Kidney (tissue), 14 donors: ENCODE measurements around the gene RNPC3. TPM values are rescaled to one million over a fixed set of nuclear protein-coding genes. Genes with fewer than 3 reads are reported as not detected.

Source experiments
- DNase-seq, 5 donors: peaks; one replicate each; pipeline ENCODE4 v3.0.0-alpha.2; 2013 to 2020
- FAIRE-seq: peaks from 2 replicates; lab custom pipeline; 2012; peaks lifted over from hg19 to GRCh38; lab: Jason Lieb, UNC
- H3K27ac ChIP-seq, 2 donors: one replicate each; pipeline ENCODE4 v1.7.0; 2013; ENCODE audit warnings: low read depth in 2 of 2, low read length in 2 of 2, inconsistent platforms in 1 of 2
- H3K27me3 ChIP-seq: one replicate; pipeline ENCODE4 v1.7.1; 2013; ENCODE audit warnings: low read length, inconsistent platforms; ENCODE audit not compliant: control insufficient read depth, insufficient read depth
- H3K36me3 ChIP-seq, 3 donors: one replicate each; pipeline versions ENCODE4 v1.7.0 to v1.7.1; 2013; ENCODE audit warnings: low read length in 3 of 3, control low read depth in 1 of 3, inconsistent platforms in 1 of 3; ENCODE audit not compliant: insufficient read depth in 3 of 3, control insufficient read depth in 2 of 3
- H3K4me1 ChIP-seq, 3 donors: one replicate each; pipeline versions ENCODE4 v1.7.0 to v1.7.1; 2013; ENCODE audit warnings: low read length in 3 of 3, inconsistent platforms in 1 of 3, low read depth in 1 of 3; ENCODE audit not compliant: control insufficient read depth in 2 of 3, insufficient read depth in 2 of 3
- H3K4me3 ChIP-seq, 3 donors: one replicate each; pipeline versions ENCODE4 v1.7.0 to v1.8.1; 2013; ENCODE audit warnings: low read length in 3 of 3, control low read depth in 1 of 3, inconsistent platforms in 1 of 3
- H3K9ac ChIP-seq, 3 donors: one replicate each; pipeline versions ENCODE4 v1.7.0 to v1.7.1; 2013; ENCODE audit warnings: low read length in 3 of 3, control low read depth in 1 of 3, inconsistent platforms in 1 of 3
- H3K9me3 ChIP-seq, 3 donors: one replicate each; pipeline versions ENCODE4 v1.7.0 to v1.7.1; 2013; ENCODE audit warnings: low read length in 3 of 3, control low read depth in 1 of 3, inconsistent platforms in 1 of 3; ENCODE audit not compliant: control insufficient read depth in 2 of 3, insufficient read depth in 1 of 3
- intact Hi-C: fragments of 100-400 bp; cut with DNase I; formaldehyde crosslinking; loops from one replicate; pipeline ENCODE4 v1.11.1; 2022
- polyA plus RNA-seq: library from polyadenylated mRNA; stranded (reverse); fragments of 350-450 nt; fragmentation: Illumina TruSeq; extraction: RNeasy Lipid Tissue Mini Kit (QIAGEN cat#74804); gene quantifications from one replicate; pipeline ENCODE4 v1.2.3, GENCODE V29; 2014; ENCODE audit warnings: low read depth, low replicate concordance; ENCODE audit not compliant: insufficient read depth
- total RNA-seq: library from RNA; stranded (reverse); fragmentation: NEBNext Ultra II Directional; extraction: Animal tissue kit (Norgen Biotek cat#: 25700); gene quantifications from one replicate; pipeline ENCODE4 v1.2.1, GENCODE V29; 2021
- TF ChIP-seq, protein P1 (sequence below): IDR thresholded peaks from 3 replicates; pipeline ENCODE4 v1.5.1; 2012; ENCODE audit warnings: mild to moderate bottlenecking, moderate library complexity, borderline replicate concordance; ENCODE audit not compliant: insufficient read depth; ENCODE audit errors: extremely low read depth
- donor health status: control.
- donor health status: control.
- donor health status: control.
- donor health status: control.
- donor health status: control.
- donor health status: DM: yes; HTN: yes; CAD: no.
- donor health status: Normal renal cell carcinoma (clear cell type).

The RNPC3 gene
- total and polyA plus RNA-seq, 2 donors from 2014 or later, result 19.8 to 40.5 TPM

DNA sequence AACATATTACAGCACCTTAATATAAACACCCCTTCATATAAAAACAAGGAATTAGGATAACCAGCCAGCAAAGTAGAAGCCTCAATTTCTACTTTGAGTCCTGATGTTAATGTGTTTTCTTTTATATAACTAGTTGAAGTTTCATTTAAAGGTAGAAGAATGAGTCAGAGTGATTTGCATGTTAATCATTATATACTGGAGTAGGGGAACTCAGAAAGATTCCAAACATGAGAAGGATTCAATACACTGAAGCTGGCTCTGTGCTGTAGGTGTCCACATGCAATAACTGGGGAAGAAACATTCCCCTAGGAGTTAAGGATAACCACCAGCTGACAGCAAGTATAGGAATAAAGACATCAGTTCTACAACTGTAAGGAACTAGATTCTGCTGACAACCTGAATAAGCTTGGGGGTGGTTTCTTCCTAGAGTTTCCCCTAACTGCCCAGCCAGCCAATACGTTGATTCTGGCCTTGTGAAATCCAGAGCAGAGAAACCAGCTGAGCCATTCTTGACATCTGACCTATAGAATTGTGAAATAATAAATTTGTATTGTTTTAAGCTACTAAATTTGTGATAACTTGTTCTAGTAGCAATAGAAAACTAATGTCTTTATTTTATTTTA, 33.4 kb upstream of the RNPC3 start:
- no peak overlapping the region for H3K27ac ChIP-seq
- no peaks in the 10 kb centered on the region for H3K9me3 ChIP-seq
- DNase-seq (no peak), FAIRE-seq (no peak)
- TF ChIP-seq, protein P1, sequence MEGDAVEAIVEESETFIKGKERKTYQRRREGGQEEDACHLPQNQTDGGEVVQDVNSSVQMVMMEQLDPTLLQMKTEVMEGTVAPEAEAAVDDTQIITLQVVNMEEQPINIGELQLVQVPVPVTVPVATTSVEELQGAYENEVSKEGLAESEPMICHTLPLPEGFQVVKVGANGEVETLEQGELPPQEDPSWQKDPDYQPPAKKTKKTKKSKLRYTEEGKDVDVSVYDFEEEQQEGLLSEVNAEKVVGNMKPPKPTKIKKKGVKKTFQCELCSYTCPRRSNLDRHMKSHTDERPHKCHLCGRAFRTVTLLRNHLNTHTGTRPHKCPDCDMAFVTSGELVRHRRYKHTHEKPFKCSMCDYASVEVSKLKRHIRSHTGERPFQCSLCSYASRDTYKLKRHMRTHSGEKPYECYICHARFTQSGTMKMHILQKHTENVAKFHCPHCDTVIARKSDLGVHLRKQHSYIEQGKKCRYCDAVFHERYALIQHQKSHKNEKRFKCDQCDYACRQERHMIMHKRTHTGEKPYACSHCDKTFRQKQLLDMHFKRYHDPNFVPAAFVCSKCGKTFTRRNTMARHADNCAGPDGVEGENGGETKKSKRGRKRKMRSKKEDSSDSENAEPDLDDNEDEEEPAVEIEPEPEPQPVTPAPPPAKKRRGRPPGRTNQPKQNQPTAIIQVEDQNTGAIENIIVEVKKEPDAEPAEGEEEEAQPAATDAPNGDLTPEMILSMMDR, result no peak
- intact Hi-C loops, result no loop called here
- no peaks in the 10 kb centered on the region for H3K27me3 ChIP-seq
- no peak overlapping the region for H3K9ac ChIP-seq
- H3K4me3 ChIP-seq, result no peak overlapping the region
- no peaks in the 10 kb centered on the region for H3K4me1 ChIP-seq
- no peaks in the 10 kb centered on the region for H3K36me3 ChIP-seq

DNA sequence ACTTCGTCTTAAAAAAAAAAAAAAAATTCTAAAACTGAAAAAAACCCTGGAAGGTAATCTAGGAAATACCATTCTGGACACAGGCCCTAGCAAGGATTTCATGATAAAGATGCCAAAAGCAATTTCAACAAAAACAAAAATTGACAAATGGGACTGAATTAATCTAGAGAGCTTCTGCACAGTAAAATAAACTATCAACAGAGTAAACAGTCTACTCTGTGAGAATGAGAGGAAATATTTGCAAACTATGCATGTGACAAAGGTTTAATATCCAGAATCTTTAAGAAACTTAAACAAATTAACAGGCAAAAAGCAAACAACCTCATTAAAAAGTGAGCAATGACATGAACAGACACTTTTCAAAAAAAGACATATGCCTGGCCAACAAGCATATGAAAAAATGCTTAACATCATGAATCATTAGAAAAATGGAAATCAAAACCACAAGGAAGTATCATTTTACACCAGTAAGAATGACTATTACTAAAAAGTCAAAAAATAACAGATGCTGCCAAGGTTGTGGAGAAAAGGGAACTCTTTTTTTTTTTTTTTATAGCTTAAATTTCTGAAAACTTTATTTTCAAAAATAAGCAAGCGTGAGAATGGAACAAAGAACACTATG, 29.4 kb upstream of the RNPC3 start:
- TF ChIP-seq, protein P1, result no peak
- H3K9me3 ChIP-seq, result no peaks in the 10 kb centered on the region
- intact Hi-C loops, result no loop called here
- H3K9ac ChIP-seq, result no peak overlapping the region
- H3K4me3 ChIP-seq, result no peak overlapping the region
- no peaks in the 10 kb centered on the region for H3K4me1 ChIP-seq
- no peaks in the 10 kb centered on the region for H3K27me3 ChIP-seq
- H3K36me3 ChIP-seq, result no peaks in the 10 kb centered on the region
- DNase-seq, result no peak
- no peak overlapping the region for H3K27ac ChIP-seq
- no peak for FAIRE-seq

DNA sequence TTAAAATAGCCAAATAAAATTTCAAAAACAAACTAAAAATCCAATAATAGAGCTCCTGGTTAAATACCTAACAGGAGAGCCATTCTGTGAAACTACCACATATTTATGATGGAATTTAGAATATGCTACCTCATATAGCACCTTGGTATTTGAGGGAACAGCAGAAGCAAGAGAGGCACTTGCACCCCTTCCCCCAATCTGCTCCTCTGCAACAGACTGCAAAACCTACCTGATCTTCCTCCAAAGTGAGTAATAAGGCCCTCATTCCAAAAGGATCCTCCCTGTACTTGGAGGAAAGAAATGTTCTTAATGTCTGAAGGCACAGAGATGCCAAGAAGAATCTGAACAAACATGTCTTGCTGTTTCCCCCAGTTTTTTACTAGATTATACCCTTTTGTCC, 28.1 kb upstream of the RNPC3 start:
- Histone ChIP-seq H3K4me3 (no peak overlapping the region), H3K9me3 (no peaks in the 10 kb centered on the region), H3K4me1 (no peaks in the 10 kb centered on the region), H3K27ac (no peak overlapping the region), H3K9ac (no peak overlapping the region), H3K36me3 (no peaks in the 10 kb centered on the region), H3K27me3 (no peaks in the 10 kb centered on the region)
- FAIRE-seq, result no peak
- intact Hi-C loops, result no loop called here
- DNase-seq, result no peak
- TF ChIP-seq, protein P1, result no peak
